CD4-positive, alpha-beta T cell treated with Interleukin-12 subunit alpha and Interleukin-12 subunit beta, for 1 hour (primary cell): ENCODE results near the gene XPNPEP3.
A peak's percentile ranks its signal among the peaks of the same experiment; 100 is the strongest.
"Not testable (repeated sequence)": the region's sequence is repeated elsewhere in the genome, so short reads cannot be mapped to it uniquely, and the experiment has no call there.

ENCODE experiments used
- DNase-seq: peaks from one replicate; pipeline ENCODE4 v3.0.0-alpha.2; 2020

XPNPEP3 gene

DNA sequence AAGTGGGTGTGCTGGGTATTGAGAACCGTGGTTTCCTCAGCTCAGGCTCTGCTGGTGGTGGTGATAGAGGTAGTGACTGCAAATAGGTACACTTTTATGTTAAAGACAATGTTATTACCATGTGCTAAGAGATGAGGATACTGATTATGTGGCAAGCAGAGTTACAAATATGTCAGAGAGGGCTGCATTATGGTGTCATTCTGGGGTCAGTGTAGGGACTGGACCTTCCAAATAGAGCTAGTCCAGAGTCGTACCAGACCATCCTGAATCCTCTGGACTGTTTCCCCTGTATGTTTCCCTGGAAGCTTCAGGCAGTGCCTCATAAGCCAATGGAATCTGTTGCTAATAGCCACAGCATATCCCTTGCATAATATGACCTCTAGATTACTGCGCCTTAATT is 5.1 kb downstream of the XPNPEP3 start, which contains the start of gene DNAJB7:
DNAJB7 (minus strand) TSS at position 101 of the 400 bp plus-strand sequence. CDS start 119 bp downstream, outside the sequence.
- DNase-seq, result no peak

DNA sequence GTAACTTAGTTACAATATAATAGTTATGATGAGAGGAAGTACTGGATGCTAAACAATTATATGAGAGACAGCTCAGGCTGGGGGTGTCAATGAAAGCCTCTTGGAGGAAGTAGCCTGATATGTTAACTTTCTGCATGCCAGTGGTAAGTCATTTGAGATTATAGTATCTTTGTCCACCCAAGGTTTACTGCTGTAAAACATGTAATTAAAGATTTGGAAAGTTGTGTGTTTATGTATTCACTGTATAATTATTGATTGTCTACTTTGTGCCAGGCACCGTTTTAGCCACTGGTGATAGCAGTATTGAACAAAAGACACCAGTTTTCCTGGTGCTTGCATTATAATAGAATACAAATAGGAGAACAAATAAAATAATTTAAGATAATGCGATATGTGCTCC is 5.6 kb downstream of the XPNPEP3 start:
- DNase-seq, result no peak

DNA sequence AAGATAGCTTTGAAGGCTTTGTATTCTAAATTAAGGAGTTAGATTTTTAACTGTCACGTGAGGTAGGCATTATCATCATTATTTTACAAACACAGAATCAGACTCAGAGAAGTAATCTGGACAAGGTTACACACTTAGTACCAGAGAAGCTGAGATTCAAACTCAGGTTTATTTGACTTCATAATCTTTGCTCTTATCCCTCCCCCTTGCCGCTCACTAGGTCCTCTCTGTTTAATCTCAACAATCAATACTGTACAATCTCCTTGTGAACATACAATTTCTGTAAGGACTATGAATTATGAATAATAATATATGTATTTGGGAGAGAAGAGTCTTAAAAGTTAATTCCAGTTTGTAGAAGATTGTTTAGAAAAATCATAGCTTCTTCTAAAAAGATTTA is 10.2 kb downstream of the XPNPEP3 start:
- no peak for DNase-seq

DNA sequence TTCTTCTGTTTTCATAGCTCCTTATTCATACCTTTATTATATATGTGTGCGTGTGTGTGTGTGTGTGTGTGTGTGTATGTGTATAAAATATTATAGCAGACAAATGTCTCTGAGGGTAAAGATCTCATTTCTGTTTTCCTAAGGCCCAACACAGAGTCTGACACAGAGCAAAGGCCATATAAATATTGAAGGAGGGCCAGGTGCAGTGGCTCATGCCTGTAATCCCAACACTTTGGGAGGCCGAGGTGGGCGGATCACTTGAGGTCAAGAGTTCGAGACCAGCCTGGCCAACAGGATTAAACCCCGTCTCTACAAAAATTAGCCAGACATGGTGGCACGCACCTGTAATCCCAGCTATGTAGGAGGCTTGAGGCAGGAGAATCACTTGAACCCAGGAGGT is 11.4 kb downstream of the XPNPEP3 start:
- DNase-seq, result not testable (repeated sequence)

DNA sequence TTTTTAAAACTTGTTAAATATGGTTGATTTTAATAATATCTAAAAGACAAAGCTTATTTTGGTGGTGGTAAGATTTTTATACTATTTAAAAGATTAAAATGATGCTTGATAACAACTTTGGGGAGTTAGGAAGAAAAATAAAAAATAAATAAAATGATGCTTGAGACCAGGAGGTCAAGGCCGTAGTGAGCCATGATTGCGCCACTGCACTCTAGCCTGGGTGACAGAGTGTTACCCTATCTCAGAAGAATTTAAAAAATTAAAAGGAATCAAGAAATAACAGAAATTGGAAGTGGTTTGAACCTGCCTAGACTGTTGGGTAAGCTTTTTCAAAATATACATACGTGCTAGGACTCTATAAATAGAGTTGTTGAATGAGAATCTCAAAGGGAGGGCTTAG is 17.1 kb downstream of the XPNPEP3 start:
- DNase-seq, result no peak

DNA sequence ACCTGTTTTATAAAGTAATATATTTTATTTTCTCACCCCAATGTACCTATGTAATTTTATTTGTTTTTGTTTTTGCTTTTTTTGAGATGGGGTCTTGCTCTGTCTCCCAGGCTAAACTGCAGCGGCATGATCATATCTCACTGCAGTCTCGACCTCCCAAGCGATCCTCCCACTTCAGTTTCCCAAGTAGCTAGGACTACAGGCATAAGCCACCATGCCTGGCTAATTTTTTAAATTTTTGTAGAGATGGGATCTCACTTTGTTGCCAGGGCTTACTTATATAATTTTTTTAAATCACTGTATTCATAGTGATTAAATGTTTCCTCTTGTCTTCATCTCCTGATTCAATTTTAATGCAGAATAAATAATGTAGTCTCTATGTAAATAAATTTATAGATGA is 18.2 kb downstream of the XPNPEP3 start:
- DNase-seq, result no peak

DNA sequence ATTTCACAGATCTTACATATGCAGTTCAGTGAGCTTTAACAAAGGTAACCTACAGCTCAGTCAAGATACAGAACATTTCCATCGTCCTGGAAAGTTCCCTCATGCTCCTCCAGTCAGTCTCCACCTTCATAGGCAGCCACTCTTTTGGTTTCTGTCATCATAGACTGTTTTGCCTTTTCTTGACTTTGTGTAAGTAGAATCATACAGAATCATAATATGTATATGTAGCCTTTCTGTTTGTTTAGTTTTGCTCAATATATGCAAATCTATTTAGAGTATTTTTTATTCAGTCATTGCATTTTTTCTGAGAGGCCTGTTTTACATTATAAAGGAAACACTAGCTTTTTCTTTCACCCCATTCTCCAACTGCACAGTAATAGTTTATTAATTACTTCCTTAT is 20.0 kb downstream of the XPNPEP3 start:
- no peak for DNase-seq

DNA sequence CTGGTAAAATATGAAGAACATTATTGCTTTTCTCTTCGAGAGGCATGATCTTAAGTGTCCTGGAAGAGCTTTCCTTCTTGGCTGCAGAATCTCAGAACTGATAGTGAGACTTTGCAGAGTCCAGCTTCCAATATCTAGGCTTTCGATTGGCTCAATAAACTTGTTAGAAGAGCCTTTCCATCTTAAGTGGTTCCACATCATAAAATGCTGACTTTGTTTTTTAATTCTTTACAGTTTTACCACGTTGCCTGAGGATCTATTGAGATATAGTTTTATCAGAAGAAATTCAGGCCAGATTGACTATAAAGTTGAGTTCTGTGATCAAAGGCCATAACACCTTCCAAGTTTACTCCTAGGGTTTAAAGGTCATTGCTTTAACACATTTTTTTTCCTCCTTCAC is 20.5 kb downstream of the XPNPEP3 start:
- no peak for DNase-seq

DNA sequence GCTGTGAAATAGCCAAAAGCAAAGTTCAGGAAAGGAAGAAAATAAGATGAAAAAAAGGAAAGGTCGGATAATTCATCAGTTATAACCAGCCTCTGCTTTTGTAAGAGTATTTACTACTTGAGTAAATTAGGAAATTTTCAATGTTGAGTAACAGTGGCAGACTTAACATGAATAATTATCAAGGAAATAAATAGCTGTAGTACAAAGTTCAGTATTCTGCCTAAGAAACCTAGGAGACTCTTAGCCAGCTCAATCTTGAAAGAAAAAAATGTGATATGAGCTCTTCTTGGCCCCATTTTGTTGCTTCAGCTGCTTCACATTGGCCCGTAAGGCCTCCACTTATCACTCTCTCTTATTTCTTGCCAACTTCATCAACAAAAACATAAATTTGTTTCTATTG is 22.0 kb downstream of the XPNPEP3 start:
- no peak for DNase-seq

DNA sequence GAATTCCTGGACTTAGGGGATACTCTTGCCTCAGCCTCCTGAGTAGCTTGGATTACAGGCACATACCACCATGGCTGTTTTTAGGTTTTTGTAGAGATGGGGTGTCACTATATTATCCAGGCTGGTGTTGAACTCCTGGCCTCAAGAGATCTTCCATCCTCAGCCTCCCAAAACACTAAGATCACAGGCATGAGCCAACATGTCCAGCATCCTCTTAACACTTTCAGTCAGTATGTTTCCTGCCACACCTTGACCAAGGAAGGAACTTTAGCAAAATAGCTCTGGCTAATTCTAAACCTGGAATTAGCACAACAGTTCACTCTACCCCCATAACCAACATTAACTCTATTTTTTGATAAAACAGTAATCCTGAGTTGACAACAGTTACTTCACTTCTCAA is 32.2 kb downstream of the XPNPEP3 start:
- no peak for DNase-seq

DNA sequence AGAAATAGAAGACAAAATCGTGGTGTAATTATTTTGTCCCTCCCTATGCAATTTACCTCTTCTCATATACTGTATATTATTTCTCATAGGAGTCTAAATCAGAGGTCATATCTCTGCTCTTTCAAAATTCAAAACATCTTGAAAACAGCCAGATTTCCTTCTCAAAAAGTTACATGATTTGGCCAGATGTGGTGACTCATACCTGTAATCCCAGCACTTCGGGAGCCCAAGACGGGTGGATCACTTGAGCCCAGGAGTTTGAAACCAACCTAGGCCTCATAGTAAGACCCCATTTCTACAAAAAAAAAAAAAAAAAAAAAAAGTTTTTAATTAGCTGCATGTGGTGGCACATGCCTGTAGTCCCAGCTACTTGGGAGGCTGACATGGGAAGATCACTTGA is 33.9 kb downstream of the XPNPEP3 start:
- no peak for DNase-seq

DNA sequence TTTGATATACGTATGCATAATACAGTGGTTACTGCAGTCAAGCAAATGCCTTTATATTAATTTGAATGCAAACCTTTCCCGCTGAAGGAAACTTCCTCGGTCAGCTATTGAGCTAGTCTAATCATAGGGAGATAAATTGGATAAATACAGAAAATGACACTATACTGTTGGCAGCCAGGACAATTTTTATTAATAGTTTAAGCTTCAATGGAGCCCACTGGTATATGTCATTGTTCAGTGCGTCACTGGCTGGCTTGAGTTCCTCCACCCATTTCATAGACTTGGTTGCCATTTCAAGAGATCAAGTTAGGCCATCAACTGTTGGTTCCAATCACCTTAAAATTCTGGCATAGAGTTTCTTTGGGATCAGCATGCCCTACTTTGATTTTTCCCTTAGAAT is 37.5 kb downstream of the XPNPEP3 start:
- DNase-seq, result no peak

DNA sequence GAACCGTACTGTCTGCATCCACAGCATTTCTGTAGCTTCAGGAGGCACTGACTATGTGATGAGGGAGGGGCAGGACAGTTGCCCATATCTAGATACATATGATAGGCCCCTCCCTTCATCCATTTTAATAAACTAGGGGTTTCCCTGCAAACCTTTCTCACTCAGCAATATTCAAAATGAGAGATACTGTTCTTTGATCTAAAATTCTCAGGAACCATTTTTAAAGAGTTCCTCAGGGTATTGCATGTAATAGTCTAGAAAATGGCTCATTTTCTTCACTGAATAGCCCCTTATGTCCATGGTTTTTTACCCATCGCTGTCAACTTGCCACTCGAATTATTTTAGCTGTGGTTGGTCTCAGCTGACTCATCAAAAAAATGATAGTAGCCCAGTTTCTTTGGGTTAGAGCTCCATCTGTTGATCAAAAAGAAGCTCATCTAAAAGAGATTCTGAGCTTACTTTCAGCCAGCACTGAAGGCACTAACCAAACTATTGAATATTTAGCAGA is 42.0 kb downstream of the XPNPEP3 start:
- peak; percentile 63 for DNase-seq

DNA sequence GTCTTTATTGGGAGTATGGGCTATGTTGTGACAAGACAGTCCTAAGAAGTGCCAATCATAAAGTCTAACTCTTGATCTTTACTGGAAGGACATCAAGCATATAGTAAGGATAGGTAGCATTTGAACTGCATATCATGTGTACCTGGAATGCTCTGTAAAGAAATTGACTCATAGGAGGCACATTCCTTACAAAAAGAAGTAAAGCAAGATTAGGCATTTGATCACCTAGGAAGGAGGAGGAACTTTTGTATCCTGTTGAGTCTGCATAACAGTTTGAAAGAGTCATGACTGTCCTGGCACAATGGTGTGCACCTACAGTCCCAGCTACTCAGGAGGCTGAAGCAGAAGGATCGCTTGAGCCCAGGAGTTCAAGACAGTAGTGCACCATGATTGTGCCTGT is 47.2 kb downstream of the XPNPEP3 start:
- DNase-seq, result no peak

DNA sequence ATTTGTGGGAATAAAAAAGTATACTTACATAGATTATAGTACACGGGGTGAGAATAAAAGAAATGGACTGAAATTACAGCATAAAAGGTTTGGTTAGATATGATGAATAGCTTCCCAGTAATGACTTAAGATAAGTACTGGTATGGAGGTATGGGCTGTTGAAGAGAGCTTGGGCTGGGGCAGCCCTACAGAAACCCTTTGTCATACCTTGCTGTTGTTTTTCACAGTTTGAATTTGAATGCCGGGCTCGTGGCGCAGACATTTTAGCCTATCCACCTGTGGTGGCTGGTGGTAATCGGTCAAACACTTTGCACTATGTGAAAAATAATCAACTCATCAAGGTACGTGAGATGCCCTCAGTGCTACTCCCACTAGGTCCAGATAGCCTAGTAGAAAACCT is 51.9 kb downstream of the XPNPEP3 start:
- no peak for DNase-seq

DNA sequence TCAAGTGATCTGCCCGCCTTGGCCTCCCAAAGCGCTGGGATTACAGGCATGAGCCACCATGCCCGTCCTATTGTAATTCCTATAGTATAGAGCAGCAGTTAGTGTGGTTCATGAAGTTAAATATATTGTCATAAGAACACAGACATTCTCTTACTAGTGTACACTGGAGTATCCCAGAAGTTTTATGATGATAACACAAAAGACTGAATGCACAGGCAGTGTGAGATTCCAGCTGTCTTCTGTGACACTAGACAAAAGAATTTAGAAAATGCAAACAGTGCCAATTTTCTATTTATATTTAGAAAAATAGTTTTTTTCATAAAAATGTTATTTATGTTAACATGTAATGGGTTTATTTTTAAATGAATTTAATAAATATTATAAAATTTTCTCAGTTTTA is 54.8 kb downstream of the XPNPEP3 start:
- no peak for DNase-seq

DNA sequence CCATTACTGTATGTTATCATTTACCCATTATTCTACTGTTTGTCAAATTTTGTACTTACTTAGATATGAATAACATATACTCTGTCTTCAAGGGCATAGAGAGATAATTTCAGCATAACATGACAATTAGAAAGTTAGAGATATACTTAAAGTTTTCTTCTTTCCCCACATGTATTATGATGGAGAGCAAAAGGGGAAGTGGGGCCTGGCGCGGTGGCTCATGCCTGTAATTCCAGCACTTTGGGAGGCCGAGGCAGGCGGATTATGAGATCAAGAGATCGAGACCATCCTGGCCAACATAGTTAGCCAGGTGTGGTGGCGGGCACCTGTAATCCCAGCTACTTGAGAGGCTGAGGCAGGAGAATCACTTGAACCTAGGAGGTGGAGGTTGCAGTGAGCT is 56.0 kb downstream of the XPNPEP3 start:
- DNase-seq, result not testable (repeated sequence)

DNA sequence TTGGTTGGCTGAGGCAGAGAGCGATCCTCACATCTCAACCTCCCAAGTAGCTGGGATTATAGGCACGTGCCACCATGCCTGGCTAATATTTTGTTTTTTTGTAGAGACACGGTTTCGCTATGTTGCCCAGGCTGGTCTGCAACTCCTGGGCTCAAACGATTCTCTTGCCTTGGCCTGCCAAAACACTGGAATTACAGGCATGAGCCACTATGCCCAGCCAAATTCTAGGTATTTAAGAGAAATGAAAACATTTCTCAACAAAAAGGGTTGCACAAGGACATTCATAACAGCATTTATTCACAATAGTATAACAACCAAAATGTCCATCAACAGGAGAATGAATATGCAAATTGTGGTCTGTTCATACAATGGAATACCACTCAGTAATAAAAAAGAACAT is 62.5 kb downstream of the XPNPEP3 start:
- DNase-seq, result no peak

DNA sequence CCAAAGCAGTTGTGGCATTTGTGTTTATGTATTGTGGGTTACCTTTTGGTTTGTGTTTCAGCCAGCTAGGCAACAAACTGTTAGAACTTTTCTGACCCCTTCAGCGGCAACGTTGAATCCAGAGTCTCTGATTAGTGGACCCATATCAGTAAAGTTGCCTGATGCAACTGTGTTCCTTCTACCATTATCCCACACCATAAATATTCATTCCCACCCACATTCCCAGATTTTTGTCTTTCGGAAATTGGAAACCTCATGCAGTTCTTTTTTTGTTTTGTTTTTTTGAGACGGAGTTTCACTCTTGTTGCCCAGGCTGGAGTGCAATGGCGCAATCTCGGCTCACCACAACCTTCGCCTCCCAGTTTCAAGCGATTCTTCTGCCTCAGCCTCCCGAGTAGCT is 63.6 kb downstream of the XPNPEP3 start:
- no peak for DNase-seq

DNA sequence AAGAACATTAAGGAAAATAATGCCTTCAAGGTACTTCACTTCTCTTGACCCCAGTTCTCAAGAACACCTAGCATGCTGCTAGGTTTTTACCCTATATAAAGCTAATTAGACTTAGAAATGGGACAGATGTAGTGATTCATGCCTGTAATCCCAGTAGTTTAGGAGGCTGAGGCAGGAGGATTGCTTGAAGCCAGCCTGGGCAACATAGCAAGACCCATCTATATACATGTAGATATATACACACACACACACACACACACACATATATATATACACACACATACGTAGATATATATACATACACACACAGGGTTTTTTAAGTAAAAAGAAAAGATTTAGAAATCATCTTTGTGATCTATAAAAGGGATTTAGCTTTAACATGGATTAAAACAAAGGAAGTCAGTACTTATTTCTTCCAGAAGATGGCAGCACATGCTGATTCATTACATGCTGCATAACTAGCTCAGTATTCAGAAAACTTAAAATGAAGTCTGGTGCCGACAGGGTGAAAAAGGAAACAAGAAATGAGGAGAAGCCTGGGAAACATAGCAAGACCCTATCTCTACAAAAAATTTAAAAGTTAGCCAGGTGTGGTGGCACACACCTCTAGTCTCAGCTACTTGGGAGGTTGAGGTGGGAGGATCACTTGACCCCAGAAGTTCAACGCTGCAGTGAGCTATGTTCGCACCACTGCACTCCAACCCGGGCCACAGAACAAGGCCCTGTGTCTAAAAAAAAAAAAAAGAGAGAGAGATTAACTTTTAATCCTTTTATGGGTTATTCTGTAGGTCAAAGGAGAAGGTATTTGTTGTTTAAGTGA is 65.7 kb downstream of the XPNPEP3 start:
- DNase-seq, result peak; percentile 79

DNA sequence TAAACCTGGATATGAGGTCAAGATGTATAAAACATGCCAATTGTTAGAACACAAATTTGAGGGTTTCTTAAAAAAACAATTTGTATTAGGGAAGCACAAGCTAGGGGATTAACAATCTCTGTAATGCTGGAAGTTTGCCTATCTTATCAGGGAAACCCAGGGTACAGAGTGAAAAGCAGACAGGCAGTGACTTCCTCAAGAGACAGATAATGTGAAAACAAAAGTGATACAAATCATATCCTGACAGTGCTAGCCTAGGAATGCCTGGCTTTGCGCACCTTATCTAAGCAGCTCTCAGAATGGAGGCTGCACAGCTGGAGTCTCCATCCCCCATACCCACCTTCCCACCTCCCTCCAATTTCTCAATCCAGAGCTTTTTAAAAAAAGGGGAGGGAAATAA is 71.7 kb downstream of the XPNPEP3 start:
- no peak for DNase-seq

DNA sequence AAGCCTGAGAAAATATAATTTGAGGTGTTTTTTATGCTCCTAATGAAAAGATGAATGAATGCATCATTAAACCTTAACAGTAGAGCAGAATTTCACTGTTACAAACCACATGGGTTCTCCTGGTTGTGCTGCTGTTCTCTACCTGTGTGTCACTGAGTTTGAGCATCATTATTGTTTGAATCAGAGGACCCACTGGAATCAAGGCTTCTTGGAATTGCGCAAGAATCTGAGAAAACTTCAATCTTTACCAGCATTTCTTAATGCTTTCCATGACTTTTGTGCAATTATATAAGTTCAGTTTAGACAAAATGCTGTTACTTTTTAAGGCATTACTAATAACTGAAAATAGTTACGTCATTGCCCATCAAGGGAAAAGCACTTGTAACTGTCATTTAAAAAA is 75.4 kb downstream of the XPNPEP3 start:
- no peak for DNase-seq

DNA sequence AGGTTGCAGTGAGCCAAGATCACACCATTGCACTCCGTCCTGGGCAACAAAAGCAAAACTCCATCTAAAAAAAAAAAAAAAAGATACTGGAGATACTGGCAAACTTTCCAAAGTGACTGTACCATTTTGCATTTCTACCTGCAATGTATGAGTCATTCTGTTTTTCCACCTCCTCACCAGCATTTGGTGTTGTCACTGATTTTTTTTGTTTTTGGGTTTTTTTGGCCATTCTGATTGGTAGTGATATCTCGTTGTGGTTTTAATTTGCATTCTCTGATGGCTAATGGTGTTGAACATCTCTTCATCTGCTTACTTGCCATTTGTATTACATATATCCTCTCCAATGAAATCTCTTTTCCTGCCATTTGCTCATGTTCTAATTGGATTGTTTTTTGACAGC is 82.3 kb downstream of the XPNPEP3 start:
- no peak for DNase-seq

DNA sequence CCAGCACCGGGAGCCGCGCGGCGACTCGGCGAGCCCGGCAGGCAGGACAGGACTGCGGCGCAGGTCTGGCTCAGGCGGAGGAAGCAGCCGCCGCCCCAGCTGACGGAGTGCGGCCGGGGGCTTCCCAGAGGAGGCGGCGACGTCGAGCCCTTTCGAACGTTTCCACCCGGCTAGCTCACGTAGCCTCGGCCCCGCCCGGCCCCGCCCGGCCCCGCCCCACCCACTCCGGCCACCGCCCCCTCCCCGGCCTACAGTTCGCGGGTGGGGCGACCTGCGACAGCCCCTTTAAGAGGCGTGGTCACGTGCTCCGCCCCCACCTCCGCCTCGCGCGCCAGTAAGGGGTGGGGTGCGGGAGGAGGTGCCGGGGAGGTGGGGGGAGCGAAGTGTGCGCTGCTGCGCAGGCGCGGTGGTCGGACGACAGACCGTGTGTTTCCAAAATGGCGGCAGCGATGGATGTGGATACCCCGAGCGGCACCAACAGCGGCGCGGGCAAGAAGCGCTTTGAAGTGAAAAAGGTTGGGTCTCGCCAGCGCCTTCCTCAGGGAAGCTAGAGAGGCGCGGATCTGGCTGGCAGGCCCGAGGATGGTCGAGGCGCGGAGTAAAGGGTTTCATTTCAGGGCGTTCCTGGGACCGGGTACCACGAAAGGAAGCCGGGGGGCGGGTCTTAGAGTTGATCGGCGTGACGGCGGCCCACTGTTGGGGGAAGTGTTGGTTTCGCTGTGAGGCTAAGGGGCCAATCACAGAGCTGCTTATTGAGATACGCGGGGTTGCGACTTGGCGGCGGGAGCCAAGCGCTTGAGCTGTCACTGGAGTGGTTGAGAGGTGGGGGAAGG is 94.2 kb downstream of the XPNPEP3 start, which contains the start of gene RBX1:
RBX1 (plus strand) TSS at position 417 of the 833 bp plus-strand sequence; CDS start at position 438, 21 bp downstream.
- peak; percentile 99 for DNase-seq
